ENCODE results near the gene LYZL6. TPM values are rescaled to one million over a fixed set of nuclear protein-coding genes. Genes with fewer than 3 reads are reported as not detected.

LYZL6 gene
- total RNA-seq, 3 donors from 2014 or later (not counting 1 experiment from before 2014, with no cell fraction given): not detected

DNA sequence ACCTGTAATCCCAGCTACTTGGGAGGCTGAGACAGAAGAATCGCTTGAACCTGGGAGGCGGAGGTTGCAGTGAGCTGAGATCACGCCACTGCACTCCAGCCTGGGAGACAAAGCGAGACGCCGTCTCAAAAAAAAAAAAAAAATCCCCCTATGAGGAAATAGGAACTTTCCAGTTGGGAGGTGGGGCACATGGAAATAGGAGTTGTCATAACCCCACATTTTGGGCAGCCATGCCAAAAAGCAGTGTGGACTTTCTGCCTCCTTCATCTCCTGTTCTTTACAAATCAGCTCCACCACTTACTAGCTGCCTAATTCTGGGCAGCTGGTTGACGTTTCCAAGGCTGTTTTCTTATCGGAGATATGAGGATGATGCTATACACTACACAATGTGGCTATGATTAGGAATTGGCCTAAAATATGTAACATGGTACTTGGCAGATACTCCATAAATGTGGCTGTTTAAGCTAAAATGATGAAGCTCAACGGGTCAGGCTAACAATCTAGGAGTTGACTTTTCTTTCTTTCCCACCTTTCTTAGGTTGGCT, 41.8 kb downstream of the LYZL6 start:
- Histone ChIP-seq H3K36me3 (ENCODE audit: control insufficient read depth, insufficient read depth, low read length) (no peaks in the 10 kb centered on the region), H3K4me1 (ENCODE audit: control insufficient read depth, insufficient read depth, low read length) (peaks cover 76% of the 10 kb centered on the region), H3K27me3 (ENCODE audit: control insufficient read depth, insufficient read depth, low read length) (no peaks in the 10 kb centered on the region), H3K4me3 (ENCODE audit: low read length) (no peak overlapping the region), H3K27ac (ENCODE audit: low read length) (peak overlapping the region; percentile 76), H3K9me3 (ENCODE audit: control insufficient read depth, insufficient read depth, low read length) (no peaks in the 10 kb centered on the region)
- no peak for TF ChIP-seq CTCF (IDR thresholded peaks at IDR 0.05)
- H3K27me3 Mint-ChIP-seq (ENCODE audit: low read depth in 2 of 2): no peaks in the 10 kb centered on the region
- 93% methylated on average over 4 of the region's 9 CpGs for WGBS (ENCODE audit: insufficient coverage)
- peak overlapping the region; percentile 82 for H3K4me3 Mint-ChIP-seq
- peaks cover 68 to 80% of the 10 kb centered on the region in 2 donors for H3K4me1 Mint-ChIP-seq
- DNase-seq: no peak
- H3K27ac Mint-ChIP-seq: peak overlapping the region; percentile 96 to 97
- no peaks in the 10 kb centered on the region for H3K9me3 Mint-ChIP-seq
- intact Hi-C loops (cut with micrococcal nuclease): no loop called here
- no peaks in the 10 kb centered on the region for H3K36me3 Mint-ChIP-seq
- ATAC-seq: no peak

DNA sequence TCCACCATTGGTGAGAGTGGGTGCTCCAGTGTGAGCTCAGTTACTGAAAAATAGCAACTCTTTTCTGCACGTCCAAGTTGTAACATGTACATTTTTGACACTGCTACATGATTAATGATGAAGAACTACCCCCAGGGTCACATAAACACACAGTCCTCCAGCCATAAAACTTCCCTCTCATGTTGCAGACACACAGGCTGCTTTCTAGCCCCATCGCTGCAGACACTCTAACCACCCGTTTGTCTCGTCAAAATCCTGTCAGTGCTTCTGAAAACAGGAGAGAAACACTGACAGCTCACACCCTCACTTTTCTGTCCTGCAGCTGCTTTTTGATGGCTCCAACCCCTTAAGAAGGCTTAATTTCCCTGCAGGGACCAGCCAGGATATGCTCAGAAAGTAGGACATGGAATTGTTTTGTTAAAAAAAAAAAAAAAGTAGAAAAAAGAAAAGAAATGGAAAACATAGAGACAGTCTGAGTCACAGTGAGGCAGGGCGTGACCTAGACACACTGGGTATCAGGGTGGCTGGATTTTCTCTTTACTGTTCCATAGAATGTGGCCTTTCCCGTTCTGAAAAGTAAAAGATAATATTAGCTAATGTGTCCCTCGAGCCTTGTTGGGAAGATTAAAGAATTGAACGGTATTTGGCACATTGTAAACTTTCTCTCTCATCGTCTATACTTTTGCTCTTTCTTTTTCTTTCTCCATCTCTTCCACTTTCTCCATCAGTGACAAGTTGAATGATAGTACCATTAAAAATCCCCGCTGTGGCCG, 42.6 kb downstream of the LYZL6 start:
- Histone ChIP-seq H3K4me1 (ENCODE audit: control insufficient read depth, insufficient read depth, low read length) (peaks cover 79% of the 10 kb centered on the region), H3K36me3 (ENCODE audit: control insufficient read depth, insufficient read depth, low read length) (no peaks in the 10 kb centered on the region), H3K27ac (ENCODE audit: low read length) (peak overlapping the region; percentile 76), H3K27me3 (ENCODE audit: control insufficient read depth, insufficient read depth, low read length) (no peaks in the 10 kb centered on the region), H3K9me3 (ENCODE audit: control insufficient read depth, insufficient read depth, low read length) (no peaks in the 10 kb centered on the region), H3K4me3 (ENCODE audit: low read length) (peak overlapping the region; percentile 5)
- WGBS (ENCODE audit: insufficient coverage): 52% methylated on average over 9 of the region's 11 CpGs
- Mint-ChIP-seq H3K36me3 (no peaks in the 10 kb centered on the region), H3K4me1 (peaks cover 67 to 86% of the 10 kb centered on the region in 2 donors), H3K27ac (peak overlapping the region; percentile 96 to 97), H3K27me3 (ENCODE audit: low read depth in 2 of 2) (no peaks in the 10 kb centered on the region), H3K9me3 (no peaks in the 10 kb centered on the region), H3K4me3 (peak overlapping the region; percentile 82)
- no peak for TF ChIP-seq CTCF (IDR thresholded peaks at IDR 0.05)
- DNase-seq (peak; percentile 45 to 67), ATAC-seq (peak; percentile 62 to 71 (median 69))
- intact Hi-C loops (cut with micrococcal nuclease): loop anchor here (1.0 kb wide), 1 partner anchor 21 kb away; the partner anchor contains the start of gene CCL5

DNA sequence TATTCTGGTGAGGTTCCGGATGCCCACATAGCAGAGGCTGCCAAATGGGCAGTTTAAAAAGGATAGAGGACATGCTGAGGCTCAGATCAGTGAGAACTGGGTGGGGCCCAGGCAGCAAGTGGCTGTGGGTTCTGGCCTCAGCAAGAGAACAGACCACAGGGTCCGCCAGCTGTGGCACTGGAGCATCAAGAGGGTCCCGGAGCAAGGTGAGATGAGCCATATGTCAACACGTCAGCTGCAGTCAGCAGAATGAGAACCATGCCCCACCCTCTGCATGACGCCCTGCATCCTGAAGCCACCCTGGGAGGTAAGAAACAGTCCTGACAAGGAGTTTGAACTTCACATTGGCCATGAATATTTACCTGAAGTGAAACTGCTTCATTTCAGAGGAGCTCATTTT, 43.2 kb downstream of the LYZL6 start:
- H3K27me3 Mint-ChIP-seq (ENCODE audit: low read depth in 2 of 2): no peaks in the 10 kb centered on the region
- H3K27me3 ChIP-seq (ENCODE audit: control insufficient read depth, insufficient read depth, low read length): no peaks in the 10 kb centered on the region
- H3K27ac Mint-ChIP-seq: peak overlapping the region; percentile 96 to 97
- H3K27ac ChIP-seq (ENCODE audit: low read length): peak overlapping the region; percentile 76
- H3K9me3 Mint-ChIP-seq: no peaks in the 10 kb centered on the region
- peak; percentile 49 to 58 for DNase-seq
- peaks cover 72 to 90% of the 10 kb centered on the region in 2 donors for H3K4me1 Mint-ChIP-seq
- peak overlapping the region; percentile 82 for H3K4me3 Mint-ChIP-seq
- H3K9me3 ChIP-seq (ENCODE audit: control insufficient read depth, insufficient read depth, low read length): no peaks in the 10 kb centered on the region
- 23% methylated on average over 5 of the region's 5 CpGs for WGBS (ENCODE audit: insufficient coverage)
- no peaks in the 10 kb centered on the region for H3K36me3 Mint-ChIP-seq
- no peaks in the 10 kb centered on the region for H3K36me3 ChIP-seq (ENCODE audit: control insufficient read depth, insufficient read depth, low read length)
- peak overlapping the region; percentile 5 for H3K4me3 ChIP-seq (ENCODE audit: low read length)
- intact Hi-C loops (cut with micrococcal nuclease): loop anchor here (1.0 kb wide), 1 partner anchor 20 kb away; the partner anchor contains the start of gene CCL5
- H3K4me1 ChIP-seq (ENCODE audit: control insufficient read depth, insufficient read depth, low read length): peaks cover 85% of the 10 kb centered on the region
- ATAC-seq: peak; percentile 6 to 30 (median 27)
- TF ChIP-seq CTCF (IDR thresholded peaks at IDR 0.05): no peak
